GM19395 (cell line): Measurements from ENCODE around the gene ARL14.
A peak's percentile ranks its signal among the peaks of the same experiment; 100 is the strongest.
"Not testable (repeated sequence)": the region's sequence is repeated elsewhere in the genome, so short reads cannot be mapped to it uniquely, and the experiment has no call there.

Experiments
- ATAC-seq: cut with Tn5 transposase; IDR thresholded peaks from one replicate; pipeline ENCODE4 v1.9.1; 2021; ENCODE audit warnings: mild to moderate bottlenecking, moderate library complexity; ENCODE audit not compliant: unreplicated experiment

The ARL14 gene

GRCh38 chr3:160675566-160676124 lies 1.3 kb upstream of the ARL14 start:
- no peak for ATAC-seq

DNA sequence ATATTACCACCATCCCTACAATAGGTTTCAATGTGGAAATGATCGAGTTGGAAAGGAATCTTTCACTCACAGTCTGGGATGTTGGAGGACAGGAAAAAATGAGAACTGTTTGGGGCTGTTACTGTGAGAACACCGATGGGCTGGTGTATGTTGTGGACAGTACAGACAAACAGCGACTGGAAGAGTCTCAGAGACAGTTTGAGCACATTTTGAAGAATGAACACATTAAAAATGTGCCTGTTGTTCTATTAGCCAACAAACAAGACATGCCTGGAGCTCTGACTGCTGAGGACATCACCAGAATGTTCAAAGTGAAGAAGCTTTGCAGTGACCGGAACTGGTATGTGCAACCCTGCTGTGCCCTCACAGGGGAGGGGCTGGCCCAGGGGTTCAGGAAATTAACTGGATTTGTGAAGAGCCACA lies 510 bp downstream of the ARL14 start:
- no peak for ATAC-seq

DNA sequence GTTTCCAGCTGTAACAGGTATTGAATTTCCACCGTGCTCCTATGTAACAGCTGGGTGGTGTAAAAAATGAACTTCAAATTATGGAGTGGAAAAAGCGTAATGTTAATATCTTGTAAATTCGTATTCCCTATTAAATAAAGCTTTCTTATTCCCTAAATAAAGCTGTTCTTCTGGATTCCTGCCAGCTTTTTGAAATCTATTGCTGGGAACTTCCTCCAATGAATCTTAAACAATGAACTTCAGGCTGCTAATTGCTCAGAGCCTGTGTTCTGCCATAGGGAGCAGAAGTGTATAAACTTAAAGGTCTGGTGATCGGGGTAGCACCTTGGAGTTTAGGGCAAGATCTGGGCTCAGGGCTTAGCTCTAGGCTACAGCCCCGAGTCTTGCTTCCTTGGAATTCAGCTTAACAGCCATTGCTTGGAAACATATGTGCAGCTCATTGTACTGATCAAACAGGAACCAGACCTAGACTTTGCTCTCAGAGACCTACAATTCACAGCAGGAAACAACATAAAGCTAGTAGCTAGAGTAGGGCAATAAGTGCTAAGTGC lies 1.4 kb downstream of the ARL14 start:
- ATAC-seq = no peak

DNA sequence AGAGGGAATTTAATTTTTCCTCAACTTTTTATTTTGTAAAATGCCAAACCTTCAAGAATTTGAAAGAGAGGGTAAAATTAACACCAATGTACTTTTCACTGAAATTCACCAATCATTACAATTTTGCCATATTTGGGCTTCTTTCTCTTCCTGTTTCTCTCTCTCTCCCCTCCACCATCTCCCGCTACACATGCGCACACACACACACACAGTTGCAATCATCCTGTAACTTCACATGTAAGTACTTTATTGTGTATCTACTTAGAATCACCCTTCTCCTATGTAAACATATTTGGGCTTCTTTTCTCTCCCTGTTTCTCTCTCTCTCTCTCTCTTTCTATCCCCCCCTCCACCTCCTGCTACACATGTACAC lies 7.4 kb downstream of the ARL14 start:
- ATAC-seq = no peak

GRCh38 chr3:160685144-160685766 lies 8.3 kb downstream of the ARL14 start:
- ATAC-seq = no peak

GRCh38 chr3:160686955-160687535 lies 10.1 kb downstream of the ARL14 start:
- ATAC-seq = peak; percentile 58

GRCh38 chr3:160691151-160691550 lies 14.2 kb downstream of the ARL14 start:
- ATAC-seq = no peak

DNA sequence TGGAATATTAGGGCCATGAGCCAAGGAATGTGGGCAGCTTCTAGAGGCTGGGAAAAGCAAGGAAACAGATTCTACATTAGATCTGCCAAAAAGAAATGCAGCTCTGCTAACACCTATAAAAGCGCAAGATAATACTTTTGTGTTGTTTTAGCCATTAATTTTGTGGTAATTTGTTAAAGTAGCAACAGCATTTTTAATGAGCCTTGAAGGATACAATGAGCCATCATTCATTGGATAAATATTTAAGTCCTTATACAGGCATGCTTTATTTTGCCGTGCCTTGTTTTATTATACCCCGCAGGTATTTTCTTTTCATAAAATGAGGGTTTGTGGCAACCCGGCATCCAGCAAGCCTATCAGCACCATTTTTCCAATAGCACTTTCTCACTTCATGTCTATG lies 15.0 kb downstream of the ARL14 start:
- ATAC-seq = no peak

- no peak for ATAC-seq
Observed at GRCh38 chr3:160693191-160693590, 16.2 kb downstream of the ARL14 start.

DNA sequence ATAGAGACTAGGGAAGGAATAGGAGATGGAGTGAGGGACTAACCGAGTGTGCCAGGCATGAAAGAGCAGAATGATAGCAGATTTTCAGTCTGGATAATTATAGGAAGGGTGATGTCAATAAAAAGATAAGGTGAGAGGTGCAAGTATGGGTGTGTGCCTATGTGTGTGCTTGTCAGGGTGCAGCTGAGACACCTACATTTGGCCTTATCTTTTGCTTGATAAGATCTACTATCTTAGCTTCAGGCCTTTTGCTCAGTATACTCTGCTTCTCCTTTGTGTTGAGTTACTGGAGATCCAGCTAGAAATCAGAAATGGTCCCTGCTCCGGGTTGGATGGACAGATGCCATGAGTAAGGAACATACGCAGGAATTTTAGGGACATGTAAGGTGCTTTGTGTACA lies 17.4 kb downstream of the ARL14 start:
- ATAC-seq = no peak

DNA sequence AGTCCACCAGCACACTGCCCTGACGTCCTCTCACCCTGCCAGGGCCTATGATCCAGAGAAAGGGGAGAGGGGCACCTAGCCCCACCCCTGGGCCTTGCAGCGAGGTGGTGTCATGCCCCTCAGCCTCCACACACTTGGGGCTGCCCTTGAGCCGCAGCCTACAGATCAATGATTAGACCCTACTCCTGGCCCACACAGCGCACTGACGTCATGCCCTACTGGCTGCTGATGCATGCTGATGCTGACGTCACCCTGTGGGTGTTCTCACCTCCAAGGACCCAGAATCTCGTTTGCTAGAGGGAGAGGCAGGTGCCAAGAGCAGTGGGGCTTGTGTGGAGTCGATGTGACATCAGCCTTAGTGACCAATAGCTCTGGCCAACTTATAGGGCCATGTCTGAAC lies 18.0 kb downstream of the ARL14 start:
- no peak for ATAC-seq

GRCh38 chr3:160695915-160696327 lies 19.0 kb downstream of the ARL14 start:
- ATAC-seq = no peak

DNA sequence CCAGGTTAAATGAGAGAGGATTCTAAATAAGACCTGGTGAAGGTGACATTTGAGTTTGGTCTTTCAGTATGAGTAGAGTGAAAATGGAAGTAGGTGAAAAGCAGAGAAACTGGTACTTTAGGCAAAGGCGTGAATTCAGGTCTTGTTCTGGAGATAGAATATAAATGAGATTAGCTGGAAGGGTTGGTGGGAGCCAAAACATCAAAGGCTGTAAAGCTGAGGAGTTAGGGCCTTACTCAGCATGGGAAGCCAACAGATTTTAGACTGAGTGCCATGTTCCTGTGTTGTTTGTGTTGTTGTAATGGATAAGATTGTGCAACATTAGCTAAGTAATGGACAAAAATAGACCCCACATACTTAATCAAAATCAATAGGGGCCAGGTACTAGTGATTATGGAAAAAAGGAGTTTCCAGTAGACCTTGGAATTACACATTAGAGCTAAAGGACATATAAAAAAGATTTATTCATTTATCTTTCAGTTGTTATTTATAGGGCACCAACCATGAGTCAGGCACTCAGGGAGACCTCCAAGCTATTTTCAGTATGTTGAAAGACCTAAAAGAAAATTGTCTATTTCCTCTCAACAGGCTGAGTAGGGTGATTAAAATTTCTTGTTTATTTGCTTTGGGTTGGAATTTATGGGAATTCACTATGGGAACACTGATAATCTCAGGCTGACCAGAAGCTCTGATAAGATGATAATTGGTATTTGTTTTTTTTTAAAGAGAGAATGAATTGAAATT lies 20.8 kb downstream of the ARL14 start:
- ATAC-seq = peak; percentile 82

DNA sequence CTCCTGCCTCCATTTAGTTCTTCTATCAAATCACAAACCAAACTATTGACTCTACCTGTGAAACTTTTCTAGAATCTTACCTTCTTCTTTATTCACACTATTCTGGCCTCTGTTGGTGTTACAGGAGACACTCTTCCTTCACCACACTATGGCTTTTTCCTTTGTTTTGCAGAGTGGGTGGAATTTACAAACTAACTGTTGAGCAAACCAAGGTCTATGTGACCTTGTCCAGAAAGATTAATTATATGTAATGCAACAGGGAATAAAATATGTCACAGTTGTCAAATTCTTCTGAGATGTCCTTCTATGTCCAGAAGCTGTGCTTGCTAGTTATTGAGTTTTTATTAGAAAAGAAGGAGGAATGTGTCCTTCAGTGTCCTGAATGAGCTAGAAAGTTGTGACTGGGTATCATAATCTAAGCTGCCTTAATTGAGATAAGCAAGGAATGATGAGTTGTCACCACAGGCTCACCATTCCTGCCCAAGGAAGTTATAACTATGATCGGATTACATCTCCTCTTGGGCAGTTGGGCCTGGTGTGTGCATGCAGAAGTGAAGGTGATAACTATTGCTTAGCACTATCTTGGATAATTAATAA lies 21.7 kb downstream of the ARL14 start:
- no peak for ATAC-seq

DNA sequence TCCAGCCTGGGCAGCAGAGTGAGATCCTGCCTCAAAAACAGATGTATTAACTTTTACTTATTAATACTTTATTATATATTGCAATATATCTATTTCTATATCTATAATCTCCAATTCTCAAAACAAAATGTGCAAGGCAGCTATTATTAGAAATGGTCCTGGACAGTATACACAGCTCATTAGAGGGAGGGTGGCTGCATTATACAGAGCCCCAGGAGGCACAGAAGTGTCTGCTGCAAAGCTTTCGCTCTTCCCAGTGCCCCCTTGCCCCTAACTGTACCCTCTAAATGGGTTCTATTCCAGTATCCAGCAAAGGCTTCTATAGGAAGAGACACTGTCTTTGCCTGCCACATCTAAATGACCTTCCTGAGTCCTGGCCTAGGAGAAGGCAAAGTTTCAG lies 24.5 kb downstream of the ARL14 start:
- ATAC-seq = no peak

DNA sequence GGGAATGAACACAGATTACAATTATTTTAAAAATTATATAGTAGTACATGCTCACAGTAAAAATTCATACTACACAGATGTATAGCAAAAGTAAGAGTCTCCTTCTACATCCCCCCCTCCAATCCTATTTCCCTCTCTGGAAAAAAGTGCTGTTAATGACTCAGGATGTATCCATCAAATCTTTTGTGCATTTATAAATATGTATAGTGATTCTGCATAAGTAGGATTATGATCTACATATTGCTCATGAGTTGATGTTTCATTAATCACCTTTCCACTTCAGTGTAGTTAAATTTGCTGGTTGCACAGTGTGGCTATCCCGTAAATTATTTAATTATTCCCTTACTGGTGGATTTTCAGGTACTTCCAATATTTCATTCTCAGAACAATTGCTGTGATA lies 25.3 kb downstream of the ARL14 start:
- no peak for ATAC-seq

DNA sequence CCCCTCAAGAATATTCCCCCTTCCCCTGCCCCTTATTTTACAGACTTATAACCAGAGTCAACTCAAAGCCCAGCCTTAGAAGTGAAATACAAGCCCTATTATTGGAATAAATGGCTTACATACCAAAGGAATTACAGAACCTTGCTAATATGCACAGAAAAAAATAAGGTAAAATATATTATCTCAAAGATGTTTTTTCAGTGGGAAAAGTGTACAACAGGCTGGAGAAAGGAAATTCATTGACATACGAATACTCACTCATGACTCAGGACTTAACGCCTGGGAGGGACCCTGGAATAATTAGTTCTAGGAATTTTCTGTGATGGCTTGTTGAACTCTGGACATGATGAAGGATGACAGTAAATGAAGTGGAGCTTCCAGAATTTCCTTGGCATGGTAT lies 27.0 kb downstream of the ARL14 start:
- ATAC-seq = no peak

DNA sequence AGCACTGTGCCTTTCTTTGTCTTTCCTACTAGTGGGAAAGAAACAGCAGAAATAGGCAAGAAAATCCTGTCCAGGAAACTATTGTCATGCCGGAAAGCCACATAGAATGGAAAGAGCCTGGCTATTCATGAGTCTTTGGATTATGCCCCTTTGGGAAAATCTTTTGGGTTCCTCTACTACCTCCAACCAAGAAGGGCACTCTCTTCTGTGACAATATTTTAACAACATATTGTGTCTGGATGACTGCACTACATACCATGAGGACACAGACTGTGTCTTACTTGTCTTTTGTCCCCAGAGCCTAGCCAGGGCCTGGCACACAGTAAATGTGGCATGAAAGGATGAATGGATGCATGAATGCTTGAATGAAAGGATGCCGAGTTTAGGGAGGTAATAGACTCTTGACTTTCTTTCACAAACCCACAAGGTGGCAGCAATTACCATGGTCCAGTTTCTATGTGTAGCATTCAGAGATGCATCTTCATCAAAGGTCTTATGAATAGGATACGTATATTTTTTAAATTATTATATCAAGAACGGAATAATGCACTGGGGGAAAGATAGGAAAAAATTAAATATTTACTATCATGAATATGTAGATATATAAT lies 30.3 kb downstream of the ARL14 start:
- ATAC-seq = peak; percentile 66

DNA sequence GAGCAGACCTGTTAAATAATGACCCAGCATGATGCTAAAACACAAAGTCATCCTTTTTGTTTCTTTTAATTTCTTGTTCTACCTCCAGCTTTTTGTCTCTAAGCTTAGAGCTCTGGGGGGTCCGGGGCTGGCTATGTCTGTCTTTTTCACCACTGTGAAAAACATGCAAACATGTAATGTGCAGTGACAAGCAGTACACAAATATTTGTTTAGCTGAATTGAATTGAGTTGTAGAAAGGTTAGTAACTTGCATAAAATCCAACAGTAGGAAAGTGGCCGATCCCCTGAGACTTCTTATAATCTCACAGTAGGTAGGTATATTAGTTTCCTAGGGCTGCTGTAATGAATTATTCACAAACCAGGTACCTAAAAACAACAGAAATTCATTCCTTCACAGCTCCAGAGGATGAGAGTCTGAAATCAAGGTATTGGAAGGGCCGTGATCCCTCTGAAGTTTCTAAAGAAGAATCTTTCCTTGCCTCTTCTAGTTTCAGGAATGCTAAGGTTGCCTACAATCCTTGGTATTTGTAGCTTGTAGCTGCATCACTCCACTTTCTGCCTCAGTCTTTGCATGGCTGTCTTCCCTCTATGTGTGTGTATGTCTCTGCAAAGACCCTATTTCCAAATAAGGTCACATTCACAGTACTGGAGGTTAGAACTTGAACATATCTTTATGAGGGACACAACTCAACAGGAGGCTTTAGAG lies 32.7 kb downstream of the ARL14 start:
- ATAC-seq = no peak

DNA sequence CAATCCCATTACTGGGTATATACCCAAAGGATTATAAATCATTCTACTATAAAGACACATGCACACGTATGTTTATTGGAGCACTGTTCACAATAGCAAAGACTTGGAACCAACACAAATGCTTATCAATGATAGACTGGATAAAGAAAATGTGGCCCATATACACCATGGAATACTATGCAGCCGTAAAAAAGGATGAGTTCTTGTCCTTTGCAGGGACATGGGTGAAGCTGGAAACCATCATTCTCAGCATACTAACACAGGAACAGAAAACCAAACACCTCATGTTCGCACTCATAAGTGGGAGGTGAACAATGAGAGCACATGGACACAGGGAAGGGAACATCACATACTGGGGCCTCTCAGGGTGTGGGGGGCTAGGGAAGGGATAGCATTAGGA lies 36.2 kb downstream of the ARL14 start:
- not testable (repeated sequence) for ATAC-seq
